Dermis blood vessel endothelial cell (primary cell): Measurements from ENCODE around the gene TCF4. TPM values are rescaled to one million over a fixed set of nuclear protein-coding genes. Genes with fewer than 3 reads are reported as not detected.

ENCODE experiments used
- DNase-seq: peaks from one replicate; pipeline ENCODE4 v3.0.0; 2010
- total RNA-seq: library from RNA; depleted of rRNA; stranded (reverse); fragments of >200 nt; gene quantifications from 2 replicates; pipeline ENCODE4 v1.2.3, GENCODE V29; 2014

The TCF4 gene
- total RNA-seq, 1 donor from 2014 or later = 759 TPM

DNA sequence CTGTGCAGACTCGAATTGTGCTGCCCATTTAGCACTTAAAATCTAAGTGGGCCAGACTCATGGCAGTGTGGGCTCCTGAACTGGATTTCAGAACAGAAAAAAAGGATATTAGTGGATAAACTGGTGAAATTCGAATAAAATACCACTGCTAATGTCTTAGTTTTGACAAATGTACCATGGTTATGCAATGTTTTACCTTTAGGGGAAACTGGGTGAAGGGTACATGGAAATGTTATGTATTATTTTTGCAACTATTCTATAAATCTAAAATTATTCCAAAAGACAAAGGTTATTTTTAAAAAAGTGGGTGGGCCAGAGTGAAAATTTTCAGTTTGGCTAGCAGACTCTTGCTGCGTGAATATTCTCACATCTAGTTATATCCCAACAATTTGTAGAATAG is 368.2 kb downstream of the TCF4 start:
- DNase-seq = no peak

DNA sequence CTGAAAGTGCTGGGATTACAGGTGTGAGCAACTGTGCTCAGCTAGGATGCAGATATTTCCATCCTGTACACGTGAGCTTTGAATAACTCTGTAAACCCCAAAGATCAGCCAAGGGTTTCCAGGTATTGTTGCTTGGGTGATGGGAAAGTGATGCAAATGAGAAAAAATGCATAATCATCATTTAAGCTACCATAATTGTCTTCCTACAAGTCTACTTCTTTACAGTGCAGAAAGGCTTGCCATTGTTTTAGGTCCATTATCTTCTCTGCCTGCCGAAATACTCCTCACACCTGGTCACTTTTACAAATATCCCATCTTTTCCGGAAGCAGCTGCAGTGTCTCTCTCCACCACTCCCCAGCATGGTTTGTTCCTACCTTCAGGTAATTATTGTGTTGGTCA is 368.9 kb downstream of the TCF4 start:
- DNase-seq = peak; percentile 50

DNA sequence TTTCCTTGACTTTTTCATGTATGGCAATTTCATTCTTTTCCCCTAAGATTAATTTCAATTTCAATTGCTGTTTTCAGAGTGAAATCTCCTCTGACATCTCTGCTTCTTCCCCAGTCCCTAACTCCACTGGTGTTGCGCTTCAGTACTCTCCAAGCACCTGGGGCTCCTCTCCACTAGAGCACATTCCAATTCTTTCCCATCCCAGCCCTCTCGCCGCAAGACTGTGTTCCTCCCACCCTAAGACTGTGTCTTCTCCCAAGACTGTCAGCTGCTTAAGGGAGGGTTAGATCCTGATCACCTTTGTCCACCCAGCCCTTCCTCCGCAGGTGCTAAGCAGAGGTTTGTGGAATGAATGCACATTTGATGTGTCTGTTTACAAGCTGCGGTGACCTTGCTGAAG is 373.0 kb downstream of the TCF4 start:
- DNase-seq = no peak

- DNase-seq = no peak
Measured at GRCh38 chr18:55214534-55214933, 373.5 kb downstream of the TCF4 start.

DNA sequence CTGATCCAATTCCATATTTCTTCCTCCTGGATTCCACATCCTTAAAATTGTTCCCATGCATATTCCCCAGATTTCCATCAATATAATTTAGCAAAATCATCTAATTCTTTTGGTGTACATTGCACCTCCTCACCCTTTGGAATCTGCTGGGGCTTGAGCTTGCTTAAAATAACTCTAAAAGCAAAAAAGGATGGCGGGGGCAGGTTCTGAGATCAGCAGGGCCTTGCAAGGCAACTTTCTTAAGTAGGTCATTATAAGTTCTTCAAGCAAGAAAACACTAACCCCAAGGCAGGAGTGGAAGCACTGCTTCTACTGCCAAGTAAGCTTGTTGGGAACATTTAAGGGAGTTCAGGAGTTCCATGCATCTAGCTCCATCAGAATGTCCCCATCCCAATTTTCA is 374.4 kb downstream of the TCF4 start:
- DNase-seq = no peak

DNA sequence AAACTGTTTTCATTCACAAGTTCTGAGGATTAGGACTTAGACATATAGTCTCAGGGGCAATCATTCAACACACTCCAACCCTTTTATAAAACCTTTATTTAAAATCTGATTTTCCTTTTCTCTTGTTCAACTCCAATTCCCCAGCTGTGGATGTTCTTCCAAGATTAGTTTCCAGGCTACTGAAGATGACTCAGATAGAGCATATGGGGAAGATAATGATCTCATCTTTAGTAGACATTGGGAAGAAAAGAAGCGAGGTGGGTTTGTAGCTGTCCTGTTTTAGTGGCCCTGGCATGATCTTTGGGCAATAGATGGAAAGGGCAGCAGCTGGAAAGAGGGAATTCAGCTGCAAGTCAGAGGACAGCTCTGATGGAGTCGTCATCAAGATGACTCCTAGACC is 381.1 kb downstream of the TCF4 start:
- no peak for DNase-seq

DNA sequence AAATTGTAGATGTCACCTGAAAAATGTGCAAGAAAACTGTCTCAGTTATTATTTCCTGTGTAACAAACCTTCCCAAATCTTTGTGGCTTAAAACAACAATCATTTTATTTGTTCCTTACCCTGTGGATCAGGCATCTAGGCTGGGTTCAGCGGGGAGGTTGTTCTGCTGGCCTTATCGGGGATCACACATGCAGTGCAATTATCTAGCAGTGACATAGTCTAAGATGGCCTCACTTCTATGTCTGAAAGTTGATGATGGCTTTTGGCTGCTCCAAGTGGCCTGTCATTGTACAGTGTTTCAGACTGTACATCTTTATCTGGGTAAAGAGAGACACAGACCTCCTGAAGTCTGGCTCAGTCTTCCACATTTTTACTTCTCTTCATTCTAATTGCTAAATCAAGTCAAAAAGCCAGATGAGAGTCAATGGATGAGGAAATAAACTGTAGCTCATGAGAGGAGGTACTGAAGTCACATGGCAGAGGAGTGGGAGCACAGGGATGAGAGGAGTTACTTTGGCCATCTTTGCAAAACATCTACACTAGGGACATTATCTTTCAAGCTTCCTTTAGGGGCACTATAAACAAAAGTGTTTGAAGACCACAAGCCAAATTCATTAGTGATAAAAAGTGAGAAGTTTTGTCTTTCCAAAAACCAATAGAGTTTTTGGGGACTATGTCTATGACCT is 385.6 kb downstream of the TCF4 start:
- DNase-seq = no peak

DNA sequence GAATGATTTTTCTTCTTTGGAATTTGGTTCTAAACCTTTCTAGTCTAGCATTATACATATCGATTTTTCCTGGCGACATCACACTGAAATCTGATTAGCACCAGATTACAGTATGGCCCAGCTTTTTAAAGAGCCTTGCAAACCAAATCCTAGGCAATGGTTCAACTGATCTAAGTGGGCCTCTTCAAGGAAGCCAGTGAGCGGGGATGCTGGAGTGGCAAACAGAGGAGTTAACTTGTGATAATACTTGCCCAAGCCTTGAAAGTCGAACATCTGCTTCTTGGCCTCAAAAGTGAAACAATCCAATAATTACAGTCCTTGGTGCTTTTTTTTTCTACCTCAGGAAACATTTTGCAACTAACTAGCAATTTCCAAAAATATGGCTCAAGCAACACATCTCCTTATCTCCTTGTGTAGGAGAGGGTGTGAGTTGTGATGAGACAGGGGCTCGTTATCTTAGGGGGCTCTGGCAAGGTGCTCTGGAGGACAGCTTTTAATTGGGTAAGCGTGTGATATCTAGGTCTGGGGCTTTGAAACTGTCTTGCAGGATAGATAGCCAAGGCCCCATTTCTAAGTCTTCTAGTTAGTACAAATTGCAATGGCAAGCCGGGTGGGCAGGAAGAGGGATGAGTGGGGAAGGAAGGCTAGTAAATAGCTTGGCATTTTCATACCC is 388.6 kb downstream of the TCF4 start:
- DNase-seq = no peak

- no peak for DNase-seq
Measured at GRCh38 chr18:55195863-55196262, 392.1 kb downstream of the TCF4 start.

DNA sequence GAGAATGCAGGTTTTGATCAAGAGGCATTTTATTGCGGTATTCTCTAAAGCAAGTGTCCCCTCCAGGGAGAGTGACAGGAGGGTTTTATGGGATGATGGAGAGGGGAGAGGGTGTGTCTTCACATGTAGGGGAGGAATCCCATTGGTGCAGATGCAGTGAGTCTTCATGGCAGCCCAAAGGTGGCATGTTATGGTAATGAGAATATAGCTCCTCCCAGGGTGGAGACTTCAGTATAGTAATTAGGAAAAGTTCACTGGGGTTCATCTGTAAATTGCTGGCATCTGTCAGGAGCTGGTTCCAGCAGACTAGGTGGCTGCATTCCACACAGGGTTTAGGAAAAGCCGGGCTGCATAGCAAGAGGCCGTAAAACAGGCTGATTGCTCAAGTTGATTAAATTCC is 398.0 kb downstream of the TCF4 start:
- DNase-seq = no peak

DNA sequence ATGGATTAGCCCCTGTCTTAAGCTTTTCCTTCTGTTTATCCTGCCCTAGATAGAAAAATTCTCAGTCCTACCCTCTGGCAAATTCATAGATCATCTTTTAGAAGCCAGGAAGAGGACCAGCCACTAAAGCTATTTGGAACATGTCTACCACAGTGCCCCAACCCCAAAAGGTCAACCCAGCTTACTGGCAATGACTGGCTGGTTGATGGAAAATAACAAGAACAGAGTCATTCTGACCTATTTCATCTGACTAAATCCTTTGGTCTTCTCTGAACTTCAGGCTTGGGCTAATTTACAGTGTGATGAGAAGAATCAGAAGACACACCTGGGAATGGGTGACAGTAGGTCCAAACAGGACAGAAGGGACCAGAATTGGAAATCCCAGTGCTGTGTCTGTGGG is 401.4 kb downstream of the TCF4 start:
- no peak for DNase-seq

- no peak for DNase-seq
Measured at GRCh38 chr18:55185391-55185790, 402.6 kb downstream of the TCF4 start.

DNA sequence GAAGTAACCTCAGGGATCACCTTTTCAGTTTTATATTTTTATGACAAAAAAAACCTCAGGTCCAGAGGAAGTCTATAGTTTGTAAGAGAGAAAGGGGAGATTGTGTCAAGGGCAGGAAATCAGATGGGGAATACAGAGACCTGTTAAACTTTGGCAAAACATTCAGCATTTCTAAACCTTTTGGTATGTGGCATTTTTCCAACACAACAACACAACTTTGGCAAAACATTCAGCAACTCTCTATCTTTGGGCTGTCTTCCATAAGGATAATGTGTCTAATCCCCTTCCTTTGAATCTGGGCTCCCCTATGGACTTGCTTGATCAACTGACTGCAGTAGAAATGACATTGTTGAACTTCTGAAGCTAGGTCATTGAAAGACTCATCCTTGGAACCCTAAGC is 408.2 kb downstream of the TCF4 start:
- no peak for DNase-seq

GRCh38 chr18:55179425-55179824 is 408.6 kb downstream of the TCF4 start:
- DNase-seq = no peak

GRCh38 chr18:55173291-55173690 is 414.7 kb downstream of the TCF4 start:
- no peak for DNase-seq
